Neural cell (in vitro differentiated cells): ENCODE measurements around the gene CWC27. TPM values are rescaled to one million over a fixed set of nuclear protein-coding genes. Genes with fewer than 3 reads are reported as not detected.

Source experiments
- H2AFZ ChIP-seq: fragments of 200-600, 300-800 bp; sonication (generic), shearing (Covaris generic); 2 replicates; pipeline ENCODE4 v1.6.0; 2014; ENCODE audit warnings: low read depth, mild to moderate bottlenecking, antibody characterized with exemption, low read length, moderate library complexity
- H3F3A ChIP-seq: fragments of 200-600 bp; shearing (Covaris generic); 2 replicates; pipeline ENCODE4 v1.6.1; 2016; ENCODE audit warnings: mild to moderate bottlenecking, moderate library complexity, mixed read lengths, antibody characterized with exemption, low read length; ENCODE audit not compliant: insufficient read depth, poor library complexity, severe bottlenecking
- H3K27ac ChIP-seq: fragments of 200-600, 300-800 bp; sonication (generic), shearing (Covaris generic); 2 replicates; pipeline ENCODE4 v1.5.1; 2014; ENCODE audit warnings: mild to moderate bottlenecking, low read length, moderate library complexity
- H3K27me3 ChIP-seq: fragments of 300-800, 200-600 bp; sonication (generic), shearing (Covaris generic); 2 replicates; pipeline ENCODE4 v1.6.0; 2014; ENCODE audit warnings: mild to moderate bottlenecking, low read depth, low read length, moderate library complexity; ENCODE audit not compliant: insufficient read depth
- H3K36me3 ChIP-seq: fragments of 300-800, 200-600 bp; sonication (generic), shearing (Covaris generic); 2 replicates; pipeline ENCODE4 v1.5.1; 2014; ENCODE audit warnings: mild to moderate bottlenecking, antibody characterized with exemption, low read length, moderate library complexity; ENCODE audit not compliant: insufficient read depth
- H3K4me2 ChIP-seq: fragments of 300-800, 200-600 bp; sonication (generic), shearing (Covaris generic); 2 replicates; pipeline ENCODE4 v1.6.0; 2014; ENCODE audit warnings: mild to moderate bottlenecking, low read length
- H3K4me3 ChIP-seq: fragments of 300-800, 200-600 bp; sonication (generic), shearing (Covaris generic); 2 replicates; pipeline ENCODE4 v1.5.1; 2014; ENCODE audit warnings: mild to moderate bottlenecking, low read length, moderate library complexity
- H3K79me2 ChIP-seq: fragments of 200-600 bp; shearing (Covaris generic); replicated peaks from 2 replicates; pipeline ENCODE4 v1.6.0; 2014; ENCODE audit warnings: mild to moderate bottlenecking, low read length, moderate library complexity; ENCODE audit not compliant: insufficient read depth
- H3K9ac ChIP-seq: fragments of 300-800, 200-600 bp; sonication (generic), shearing (Covaris generic); 2 replicates; pipeline ENCODE4 v1.6.1; 2016; ENCODE audit warnings: mild to moderate bottlenecking, low read length, mixed read lengths
- H3K9me2 ChIP-seq: fragments of 200-600 bp; shearing (Covaris generic); 2 replicates; pipeline ENCODE4 v1.6.1; 2016; ENCODE audit warnings: mild to moderate bottlenecking, low read length, mixed read lengths; ENCODE audit not compliant: insufficient read depth
- H3K9me3 ChIP-seq: fragments of 200-600, 300-800 bp; sonication (generic), shearing (Covaris generic); 2 replicates; pipeline ENCODE4 v1.6.1; 2016; ENCODE audit warnings: mild to moderate bottlenecking, mixed run types, low read length, moderate library complexity, mixed read lengths
- H4K20me1 ChIP-seq: fragments of 200-600 bp; shearing (Covaris generic); 2 replicates; pipeline ENCODE4 v1.6.1; 2016; ENCODE audit warnings: mild to moderate bottlenecking, mixed run types; ENCODE audit not compliant: insufficient read depth
- CTCF ChIP-seq: fragments of 450-650 bp; IDR thresholded peaks from 2 replicates; pipeline ENCODE4 v1.5.1; 2014; ENCODE audit warnings: antibody characterized with exemption, mild to moderate bottlenecking, moderate library complexity; ENCODE audit not compliant: poor library complexity, severe bottlenecking
- EP300 ChIP-seq: fragments of 450-650 bp; conservative IDR thresholded peaks from 2 replicates; pipeline ENCODE4 v1.6.1; 2014; ENCODE audit warnings: antibody characterized with exemption, mild to moderate bottlenecking, moderate library complexity; ENCODE audit not compliant: poor library complexity, severe bottlenecking
- EZH2 ChIP-seq: fragments of 200-600, 300-800 bp; shearing (Covaris generic), sonication (generic); IDR thresholded peaks from 2 replicates; pipeline ENCODE4 v1.6.1; 2014; ENCODE audit warnings: antibody characterized with exemption, low read length, borderline replicate concordance, mild to moderate bottlenecking; ENCODE audit not compliant: insufficient read depth, poor library complexity, severe bottlenecking
- MXI1 ChIP-seq: fragments of 450-650 bp; conservative IDR thresholded peaks from 2 replicates; pipeline ENCODE4 v1.6.1; 2014; ENCODE audit warnings: antibody characterized with exemption, mild to moderate bottlenecking; ENCODE audit not compliant: poor library complexity, severe bottlenecking
- POLR2AphosphoS5 ChIP-seq: IDR thresholded peaks from 2 replicates; pipeline ENCODE4 v1.6.1; 2012
- RAD21 ChIP-seq: fragments of 450-650 bp; conservative IDR thresholded peaks from 2 replicates; pipeline ENCODE4 v1.6.1; 2014; ENCODE audit warnings: antibody characterized with exemption, mild to moderate bottlenecking, moderate library complexity
- REST ChIP-seq: IDR thresholded peaks from 2 replicates; pipeline ENCODE4 v1.6.1; 2012; ENCODE audit warnings: borderline replicate concordance
- SMC3 ChIP-seq: fragments of 450-650 bp; conservative IDR thresholded peaks from 2 replicates; pipeline ENCODE4 v1.6.1; 2014; ENCODE audit warnings: antibody characterized with exemption, mild to moderate bottlenecking, moderate library complexity; ENCODE audit not compliant: poor library complexity
- TAF1 ChIP-seq: IDR thresholded peaks from 2 replicates; pipeline ENCODE4 v1.6.1; 2012; ENCODE audit warnings: low read depth
- polyA plus RNA-seq: library from polyadenylated mRNA; depleted of rRNA; stranded (reverse); fragments of >200 nt; gene quantifications from 2 replicates; pipeline ENCODE4 v1.2.3, GENCODE V29; 2014

Gene CWC27
- polyA plus RNA-seq, 1 donor from 2014 or later, result 26.2 TPM

DNA sequence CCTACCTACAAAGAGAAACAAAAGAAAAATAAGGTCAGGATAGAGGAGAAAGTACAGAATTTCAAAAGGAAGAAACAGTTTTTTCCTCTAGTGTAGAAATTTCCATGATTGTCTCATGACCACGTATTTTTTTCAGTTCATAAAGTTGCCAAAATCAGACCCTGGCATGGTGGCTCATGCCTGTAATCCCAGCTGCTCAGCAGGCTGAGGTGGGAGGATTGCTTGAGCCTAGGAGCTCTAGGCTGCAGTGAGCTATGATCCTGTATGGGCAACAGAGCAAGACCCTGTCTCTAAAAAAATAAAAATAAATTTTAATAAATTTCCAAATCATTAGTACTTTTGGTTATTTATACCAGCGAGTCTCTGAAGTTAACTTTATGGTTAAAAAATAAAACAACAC lies 37.8 kb downstream of the CWC27 start:
- H3K4me3 ChIP-seq, result no peak overlapping the region
- H3F3A ChIP-seq, result no peaks in the 10 kb centered on the region
- TF ChIP-seq CTCF, result no peak
- TF ChIP-seq TAF1, result no peak
- TF ChIP-seq POLR2AphosphoS5, result no peak
- TF ChIP-seq SMC3, result no peak
- no peak for TF ChIP-seq MXI1
- no peak for TF ChIP-seq RAD21
- no peak for TF ChIP-seq EZH2
- no peak for TF ChIP-seq EP300
- TF ChIP-seq REST, result no peak
- no peaks in the 10 kb centered on the region for H3K27me3 ChIP-seq
- no peak overlapping the region for H2AFZ ChIP-seq
- no peak overlapping the region for H3K4me2 ChIP-seq
- H3K79me2 ChIP-seq, result no peaks in the 10 kb centered on the region
- no peaks in the 10 kb centered on the region for H4K20me1 ChIP-seq
- no peaks in the 10 kb centered on the region for H3K9me2 ChIP-seq
- no peaks in the 10 kb centered on the region for H3K36me3 ChIP-seq
- H3K27ac ChIP-seq, result no peak overlapping the region
- no peak overlapping the region for H3K9ac ChIP-seq
- H3K9me3 ChIP-seq, result no peaks in the 10 kb centered on the region

- H3K9ac ChIP-seq, result no peak overlapping the region
- H3K9me3 ChIP-seq, result no peaks in the 10 kb centered on the region
- no peaks in the 10 kb centered on the region for H3F3A ChIP-seq
- H3K4me3 ChIP-seq, result no peak overlapping the region
- no peak overlapping the region for H2AFZ ChIP-seq
- no peaks in the 10 kb centered on the region for H3K27me3 ChIP-seq
- H3K9me2 ChIP-seq, result no peaks in the 10 kb centered on the region
- no peak overlapping the region for H3K27ac ChIP-seq
- H3K79me2 ChIP-seq, result peaks cover 4% of the 10 kb centered on the region
- H3K4me2 ChIP-seq, result no peak overlapping the region
- TF ChIP-seq TAF1, result no peak
- TF ChIP-seq REST, result no peak
- TF ChIP-seq MXI1, result no peak
- no peak for TF ChIP-seq SMC3
- no peak for TF ChIP-seq EP300
- no peak for TF ChIP-seq EZH2
- no peak for TF ChIP-seq POLR2AphosphoS5
- no peak for TF ChIP-seq RAD21
- TF ChIP-seq CTCF, result no peak
- H4K20me1 ChIP-seq, result no peaks in the 10 kb centered on the region
- H3K36me3 ChIP-seq, result no peaks in the 10 kb centered on the region
Measured at GRCh38 chr5:64807520-64807919, 38.8 kb downstream of the CWC27 start.
